ENCODE data around the gene GOLGA6A. TPM values are rescaled to one million over a fixed set of nuclear protein-coding genes. Genes with fewer than 3 reads are reported as not detected.

GOLGA6A gene
- polyA plus RNA-seq, 1 experiment: not detected

GRCh38 chr15:74024687-74025086, 57.7 kb downstream of the GOLGA6A start:
- no peak for DNase-seq (ENCODE audit: low read depth)
- peaks cover 29% of the 10 kb centered on the region for H3K36me3 ChIP-seq (ENCODE audit: control insufficient read depth, insufficient read depth, low read length)
- ChIA-PET CTCF (interaction anchor here (1.0 to 1.3 kb wide), 2 partner anchors 12 to 52 kb away, joined by 3 to 4 read pairs; no protein-coding TSS in a partner anchor), POLR2A (no interaction called here)
- no peaks in the 10 kb centered on the region for H3K27me3 ChIP-seq (ENCODE audit: control insufficient read depth, insufficient read depth, low read length)
- no peak overlapping the region for H3K4me3 ChIP-seq (ENCODE audit: low read depth, low read length)
- no peak for TF ChIP-seq CTCF (IDR thresholded peaks at IDR 0.05; ENCODE audit: insufficient read depth, low read depth, low read length)

- POLR2A ChIA-PET: no interaction called here
- no peaks in the 10 kb centered on the region for H3K27me3 ChIP-seq (ENCODE audit: control insufficient read depth, insufficient read depth, low read length)
- no peak for TF ChIP-seq CTCF (IDR thresholded peaks at IDR 0.05; ENCODE audit: insufficient read depth, low read depth, low read length)
- DNase-seq (ENCODE audit: low read depth): no peak
- CTCF ChIA-PET: no interaction called here
- peaks cover 30% of the 10 kb centered on the region for H3K36me3 ChIP-seq (ENCODE audit: control insufficient read depth, insufficient read depth, low read length)
- no peak overlapping the region for H3K4me3 ChIP-seq (ENCODE audit: low read depth, low read length)
Measured at GRCh38 chr15:74022706-74023470, 59.5 kb downstream of the GOLGA6A start.

Small RNA genes lying within 50 kb of the gene (small RNA-seq; reads per million reads assigned to genes)
- not detected for gene RN7SL429P (ENCODE audit: insufficient read length, low read depth, low replicate concordance)

Other genes with a start within 250 kb of the GOLGA6A start
- not detected in 2 replicates for gene TBC1D21, start 209.0 kb downstream of the GOLGA6A start, polyA plus RNA-seq (2011; rRNA removed)
- 59.1 and 92.9 TPM in 2 replicates for gene LOXL1, start 156.1 kb downstream of the GOLGA6A start, polyA plus RNA-seq (2011; rRNA removed)
- 13.2 and 18.3 TPM in 2 replicates for gene STOML1, start 90.3 kb downstream of the GOLGA6A start, polyA plus RNA-seq (2011; rRNA removed)
- 10.7 and 14.3 TPM in 2 replicates for gene PML, start 87.8 kb downstream of the GOLGA6A start, polyA plus RNA-seq (2011; rRNA removed)
- gene ISLR2, start 48.0 kb upstream of the GOLGA6A start, polyA plus RNA-seq (2011; rRNA removed): 0.02 TPM in 2 replicates
- gene ISLR, start 91.2 kb upstream of the GOLGA6A start, polyA plus RNA-seq (2011; rRNA removed): 33.7 and 64.0 TPM in 2 replicates
- 8.9 and 10.9 TPM in 2 replicates for gene STRA6, start 120.2 kb upstream of the GOLGA6A start, polyA plus RNA-seq (2011; rRNA removed)
- gene CCDC33, start 153.8 kb upstream of the GOLGA6A start, polyA plus RNA-seq (2011; rRNA removed): 0.18 and 0.26 TPM in 2 replicates

All from BJ (cell line).